Measurements from ENCODE around the gene PTPN7. TPM values are rescaled to one million over a fixed set of nuclear protein-coding genes. Genes with fewer than 3 reads are reported as not detected.
"Not testable (repeated sequence)": the region's sequence is repeated elsewhere in the genome, so short reads cannot be mapped to it uniquely, and the experiment has no call there.

PTPN7 gene
- polyA plus RNA-seq, 4 donors = 1.9 to 8.9 (median 2.8) TPM

DNA sequence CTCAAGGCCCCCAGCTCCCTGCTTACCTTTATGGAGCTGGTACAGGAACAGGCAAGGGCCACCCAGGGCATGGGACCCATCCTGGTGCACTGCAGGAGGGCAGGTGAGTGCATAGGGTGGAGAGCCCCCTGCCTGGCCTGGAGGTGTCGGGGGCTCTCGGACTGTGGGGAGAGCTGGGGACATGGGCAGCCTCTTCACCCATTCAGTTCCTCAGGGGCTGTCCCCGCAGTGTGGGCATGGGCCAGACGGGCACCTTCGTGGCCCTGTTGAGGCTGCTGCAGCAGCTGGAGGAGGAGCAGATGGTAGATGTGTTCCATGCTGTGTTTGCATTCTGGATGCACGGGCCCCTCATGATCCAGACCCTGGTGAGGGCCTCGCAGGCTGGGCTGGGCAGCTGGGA is 25.9 kb upstream of the PTPN7 start:
- no peak for DNase-seq

DNA sequence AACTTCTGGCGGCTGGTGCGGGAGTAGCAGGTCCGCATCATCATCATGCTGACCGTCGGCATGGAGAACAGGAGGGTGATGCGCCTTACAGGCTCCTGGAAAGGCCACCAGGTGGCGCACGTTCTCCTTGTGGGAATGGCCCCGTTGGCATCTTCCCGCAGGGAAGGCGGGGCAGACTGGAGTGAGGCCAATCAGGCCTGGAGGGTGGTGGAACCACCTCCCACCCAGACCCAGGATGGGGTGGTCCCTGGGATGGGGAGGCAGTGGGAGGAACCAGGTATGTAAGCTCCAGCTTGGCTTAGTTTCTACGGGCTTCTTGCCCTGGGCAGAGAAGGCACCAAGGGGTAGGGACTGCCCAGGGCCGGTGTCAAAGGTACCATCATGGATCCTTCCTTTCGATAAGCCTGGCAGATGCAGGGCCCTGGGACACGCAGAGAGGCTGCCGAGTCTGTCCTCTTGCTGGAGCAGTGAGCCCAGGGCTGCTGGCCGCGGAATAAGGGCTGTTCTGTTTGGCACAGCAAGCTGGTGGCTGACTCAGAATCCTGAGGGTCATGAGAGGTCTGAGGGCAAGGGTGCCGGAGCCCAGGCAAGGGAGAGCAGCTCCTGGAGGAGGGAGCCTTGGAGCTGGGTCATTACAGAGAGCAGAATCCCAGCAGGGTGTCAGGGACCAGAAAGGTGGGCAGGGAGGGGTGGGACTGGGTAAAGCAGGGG is 24.5 kb upstream of the PTPN7 start:
- peaks cover 0 to 35% (median 2%) of the 10 kb centered on the region in 3 donors for H3K4me1 ChIP-seq (ENCODE audit: control insufficient read depth in 3 of 3, insufficient read depth in 2 of 3, low read depth in 1 of 3, low read length in 2 of 3)
- no peaks in the 10 kb centered on the region for H3K9me3 ChIP-seq (ENCODE audit: control insufficient read depth in 2 of 2, insufficient read depth in 1 of 2, low read depth in 1 of 2, low read length in 1 of 2)
- H3K27me3 ChIP-seq (ENCODE audit: control insufficient read depth in 3 of 3, insufficient read depth in 3 of 3, low read length in 3 of 3) = peaks cover 0 to 2% (median 0%) of the 10 kb centered on the region in 3 donors
- 6 to 19% (median 19%) methylated on average over 19 of the region's 19 CpGs for WGBS, 3 donors
- FAIRE-seq (no peak), DNase-seq (peak; percentile 86 to 92)
- H3K4me3 ChIP-seq (ENCODE audit: low read depth in 1 of 3, low read length in 3 of 3) = no peak overlapping the region
- H3K36me3 ChIP-seq (ENCODE audit: control insufficient read depth in 3 of 3, insufficient read depth in 2 of 3, low read depth in 1 of 3, low read length in 3 of 3) = no peaks in the 10 kb centered on the region
- H3K27ac ChIP-seq (ENCODE audit: low read depth in 1 of 3, low read length in 2 of 3) = no peak overlapping the region

More for the DNA sequence above, 25.9 kb upstream of the PTPN7 start:
- Histone ChIP-seq H3K27ac (ENCODE audit: low read depth in 1 of 3, low read length in 2 of 3) (peak overlapping the region in 1 of 3 donors; percentile 61), H3K9me3 (ENCODE audit: control insufficient read depth in 2 of 2, insufficient read depth in 1 of 2, low read depth in 1 of 2, low read length in 1 of 2) (no peaks in the 10 kb centered on the region), H3K4me3 (ENCODE audit: low read depth in 1 of 3, low read length in 3 of 3) (no peak overlapping the region), H3K36me3 (ENCODE audit: control insufficient read depth in 3 of 3, insufficient read depth in 2 of 3, low read depth in 1 of 3, low read length in 3 of 3) (no peaks in the 10 kb centered on the region), H3K4me1 (ENCODE audit: control insufficient read depth in 3 of 3, insufficient read depth in 2 of 3, low read depth in 1 of 3, low read length in 2 of 3) (peaks cover 0 to 43% (median 2%) of the 10 kb centered on the region in 3 donors), H3K27me3 (ENCODE audit: control insufficient read depth in 3 of 3, insufficient read depth in 3 of 3, low read length in 3 of 3) (peaks cover 0 to 2% (median 0%) of the 10 kb centered on the region in 3 donors)
- no peak for FAIRE-seq
- 73 to 79% (median 79%) methylated on average over 7 of the region's 7 CpGs for whole genome bisulfite sequencing, 3 donors

DNA sequence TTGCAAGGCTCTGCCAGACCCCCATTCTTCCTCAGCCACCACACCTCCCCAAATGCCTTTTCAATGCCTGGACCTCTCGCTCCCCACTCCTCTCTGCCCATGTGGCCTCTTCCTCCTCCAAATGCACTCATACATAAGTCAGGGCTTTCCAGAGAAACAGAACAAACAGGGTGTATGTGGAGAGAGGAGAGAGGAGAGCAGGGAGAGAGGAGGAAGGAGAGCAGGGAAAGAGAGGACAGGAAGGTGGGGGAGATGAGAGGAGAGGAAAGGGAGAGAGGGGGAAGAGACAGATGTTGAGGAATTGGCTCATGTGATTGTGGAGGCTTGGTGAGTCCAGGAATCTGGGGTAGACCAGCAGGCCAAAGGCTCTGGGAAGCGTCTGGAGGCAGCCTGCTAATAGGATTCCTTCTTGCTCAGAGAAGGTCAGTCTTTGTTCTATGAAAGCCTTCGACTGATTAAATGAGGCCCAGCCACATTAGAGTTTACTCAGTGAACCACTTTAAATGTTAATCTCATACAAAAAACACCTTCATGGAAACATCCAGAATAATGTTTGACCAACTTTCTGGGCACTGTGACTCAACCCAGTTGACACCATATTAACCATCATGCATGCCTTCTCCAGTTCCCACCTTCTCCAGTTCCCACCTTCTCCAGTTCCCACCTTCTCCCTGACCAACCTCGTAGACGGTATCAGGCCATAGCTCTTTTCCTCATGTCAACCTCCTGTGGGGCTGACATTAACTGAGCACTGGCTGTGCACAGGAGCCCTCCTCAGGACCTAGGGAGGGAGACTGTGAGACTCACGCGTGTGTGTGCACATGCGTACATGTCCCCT is 21.9 kb upstream of the PTPN7 start:
- no peak overlapping the region for H3K27ac ChIP-seq (ENCODE audit: low read depth in 1 of 3, low read length in 2 of 3)
- H3K4me3 ChIP-seq (ENCODE audit: low read depth in 1 of 3, low read length in 3 of 3) = no peak overlapping the region
- WGBS, 3 donors = 83 to 93% (median 90%) methylated on average over 8 of the region's 8 CpGs
- no peaks in the 10 kb centered on the region for H3K9me3 ChIP-seq (ENCODE audit: control insufficient read depth in 2 of 2, insufficient read depth in 1 of 2, low read depth in 1 of 2, low read length in 1 of 2)
- peaks cover 0 to 12% (median 0%) of the 10 kb centered on the region in 3 donors for H3K4me1 ChIP-seq (ENCODE audit: control insufficient read depth in 3 of 3, insufficient read depth in 2 of 3, low read depth in 1 of 3, low read length in 2 of 3)
- peaks cover 0 to 4% (median 0%) of the 10 kb centered on the region in 3 donors for H3K27me3 ChIP-seq (ENCODE audit: control insufficient read depth in 3 of 3, insufficient read depth in 3 of 3, low read length in 3 of 3)
- no peak for DNase-seq
- no peak for FAIRE-seq
- H3K36me3 ChIP-seq (ENCODE audit: control insufficient read depth in 3 of 3, insufficient read depth in 2 of 3, low read depth in 1 of 3, low read length in 3 of 3) = no peaks in the 10 kb centered on the region

DNA sequence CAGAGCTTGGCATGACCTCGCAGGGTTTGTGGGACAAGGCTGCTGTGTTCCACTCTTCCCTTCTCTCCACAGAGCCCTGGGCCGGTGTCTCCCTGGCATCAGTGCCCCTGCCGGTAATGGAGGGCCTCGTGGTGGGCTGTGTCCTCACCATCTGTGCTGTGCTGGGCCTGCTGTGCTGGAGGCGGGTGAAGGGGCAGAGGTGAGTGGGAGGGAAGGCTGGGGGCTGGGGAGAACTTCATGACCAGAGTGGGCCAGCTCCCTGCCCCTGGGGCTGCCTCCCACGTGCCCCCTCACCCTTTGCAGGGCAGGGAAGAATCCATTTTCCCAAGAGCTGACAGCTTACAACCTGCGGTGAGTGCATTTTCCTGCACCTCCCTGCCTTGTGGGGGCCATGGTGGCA is 21.2 kb upstream of the PTPN7 start:
- no peak for FAIRE-seq
- H3K4me1 ChIP-seq (ENCODE audit: control insufficient read depth in 3 of 3, insufficient read depth in 2 of 3, low read depth in 1 of 3, low read length in 2 of 3) = peaks cover 0 to 5% (median 0%) of the 10 kb centered on the region in 3 donors
- 80 to 89% (median 84%) methylated on average over 5 to 7 of the region's 7 CpGs for WGBS, 3 donors

DNA sequence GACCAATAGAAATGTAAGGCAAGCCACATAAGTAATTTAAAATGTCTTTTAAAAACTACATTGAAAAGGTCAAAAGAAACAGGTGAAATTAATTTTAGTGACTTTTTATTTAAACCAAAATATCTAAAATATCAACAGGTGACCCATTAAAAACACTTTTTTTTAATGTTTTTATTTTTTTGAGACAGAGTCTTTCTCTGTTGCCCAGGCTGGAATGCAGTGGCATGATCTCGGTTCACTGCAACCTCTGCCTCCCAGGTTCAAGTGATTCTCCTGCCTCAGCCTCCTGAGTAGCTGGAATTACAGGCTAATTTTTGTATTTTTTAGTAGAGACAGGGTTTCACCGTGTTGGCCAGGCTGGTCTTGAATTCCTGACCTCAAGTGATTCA is 20.3 kb upstream of the PTPN7 start:
- not testable (repeated sequence) for DNase-seq; H3K27ac ChIP-seq (ENCODE audit: low read depth in 1 of 3, low read length in 2 of 3); FAIRE-seq; H3K4me1 ChIP-seq (ENCODE audit: control insufficient read depth in 3 of 3, insufficient read depth in 2 of 3, low read depth in 1 of 3, low read length in 2 of 3); H3K9me3 ChIP-seq (ENCODE audit: control insufficient read depth in 2 of 2, insufficient read depth in 1 of 2, low read depth in 1 of 2, low read length in 1 of 2); H3K36me3 ChIP-seq (ENCODE audit: control insufficient read depth in 3 of 3, insufficient read depth in 2 of 3, low read depth in 1 of 3, low read length in 3 of 3); H3K4me3 ChIP-seq (ENCODE audit: low read depth in 1 of 3, low read length in 3 of 3); H3K27me3 ChIP-seq (ENCODE audit: control insufficient read depth in 3 of 3, insufficient read depth in 3 of 3, low read length in 3 of 3)
- WGBS, 3 donors = 62 to 78% (median 75%) methylated on average over 2 of the region's 2 CpGs

More for the DNA sequence above, 21.2 kb upstream of the PTPN7 start:
- DNase-seq = no peak
- Histone ChIP-seq H3K9me3 (ENCODE audit: control insufficient read depth in 2 of 2, insufficient read depth in 1 of 2, low read depth in 1 of 2, low read length in 1 of 2) (no peaks in the 10 kb centered on the region), H3K4me3 (ENCODE audit: low read depth in 1 of 3, low read length in 3 of 3) (no peak overlapping the region), H3K36me3 (ENCODE audit: control insufficient read depth in 3 of 3, insufficient read depth in 2 of 3, low read depth in 1 of 3, low read length in 3 of 3) (no peaks in the 10 kb centered on the region), H3K27me3 (ENCODE audit: control insufficient read depth in 3 of 3, insufficient read depth in 3 of 3, low read length in 3 of 3) (peaks cover 0 to 4% (median 0%) of the 10 kb centered on the region in 3 donors), H3K27ac (ENCODE audit: low read depth in 1 of 3, low read length in 2 of 3) (no peak overlapping the region)

DNA sequence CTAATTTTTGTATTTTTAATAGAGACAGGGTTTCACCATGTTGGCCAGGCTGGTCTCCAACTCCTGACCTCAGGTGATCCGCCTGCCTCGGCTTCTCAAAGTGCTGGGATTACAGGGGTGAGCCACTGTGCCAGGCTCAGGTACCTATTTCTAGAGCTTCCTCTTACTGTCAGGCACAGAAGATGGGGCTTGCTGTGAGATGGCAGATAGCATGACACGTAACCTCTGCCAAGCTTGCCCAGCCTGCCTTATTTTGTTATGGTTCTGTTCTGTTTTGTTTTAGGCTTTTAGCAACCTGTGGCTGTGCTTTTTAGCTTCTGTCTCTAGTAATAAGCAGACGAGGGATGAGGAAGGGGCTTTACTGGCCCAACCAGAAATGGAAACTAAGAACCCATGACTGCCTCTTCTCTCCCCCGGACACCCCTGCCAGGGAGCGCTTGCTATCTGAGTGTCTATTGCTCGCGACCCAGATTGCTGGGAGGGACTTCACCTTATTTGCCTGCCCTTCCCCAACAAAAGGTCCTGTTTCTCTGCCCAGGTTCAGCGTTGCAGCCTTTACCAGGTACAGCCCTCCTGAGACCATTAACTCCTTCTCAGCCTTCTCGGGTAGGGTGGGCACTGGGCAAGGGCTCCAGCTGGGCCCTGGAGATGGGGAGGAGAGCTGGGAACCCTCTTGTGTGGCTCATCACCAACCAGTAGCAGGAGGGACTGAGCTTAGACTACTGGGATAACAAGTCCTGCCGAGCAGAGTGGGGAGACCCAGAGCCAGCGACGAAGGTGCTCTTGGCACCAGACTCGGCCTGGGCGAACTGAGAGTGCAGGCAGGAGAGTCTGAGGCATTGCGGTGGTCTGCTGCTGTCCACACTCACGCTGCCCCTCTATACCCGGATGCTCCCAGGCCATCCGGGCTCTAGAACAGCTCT is 19.7 kb upstream of the PTPN7 start:
- Histone ChIP-seq H3K4me3 (ENCODE audit: low read depth in 1 of 3, low read length in 3 of 3) (no peak overlapping the region), H3K27me3 (ENCODE audit: control insufficient read depth in 3 of 3, insufficient read depth in 3 of 3, low read length in 3 of 3) (peaks cover 0 to 4% (median 0%) of the 10 kb centered on the region in 3 donors), H3K36me3 (ENCODE audit: control insufficient read depth in 3 of 3, insufficient read depth in 2 of 3, low read depth in 1 of 3, low read length in 3 of 3) (no peaks in the 10 kb centered on the region), H3K27ac (ENCODE audit: low read depth in 1 of 3, low read length in 2 of 3) (no peak overlapping the region), H3K4me1 (ENCODE audit: control insufficient read depth in 3 of 3, insufficient read depth in 2 of 3, low read depth in 1 of 3, low read length in 2 of 3) (no peaks in the 10 kb centered on the region), H3K9me3 (ENCODE audit: control insufficient read depth in 2 of 2, insufficient read depth in 1 of 2, low read depth in 1 of 2, low read length in 1 of 2) (no peaks in the 10 kb centered on the region)
- no peak for DNase-seq
- no peak for FAIRE-seq
- 75 to 81% (median 79%) methylated on average over 19 of the region's 19 CpGs for WGBS, 3 donors

DNA sequence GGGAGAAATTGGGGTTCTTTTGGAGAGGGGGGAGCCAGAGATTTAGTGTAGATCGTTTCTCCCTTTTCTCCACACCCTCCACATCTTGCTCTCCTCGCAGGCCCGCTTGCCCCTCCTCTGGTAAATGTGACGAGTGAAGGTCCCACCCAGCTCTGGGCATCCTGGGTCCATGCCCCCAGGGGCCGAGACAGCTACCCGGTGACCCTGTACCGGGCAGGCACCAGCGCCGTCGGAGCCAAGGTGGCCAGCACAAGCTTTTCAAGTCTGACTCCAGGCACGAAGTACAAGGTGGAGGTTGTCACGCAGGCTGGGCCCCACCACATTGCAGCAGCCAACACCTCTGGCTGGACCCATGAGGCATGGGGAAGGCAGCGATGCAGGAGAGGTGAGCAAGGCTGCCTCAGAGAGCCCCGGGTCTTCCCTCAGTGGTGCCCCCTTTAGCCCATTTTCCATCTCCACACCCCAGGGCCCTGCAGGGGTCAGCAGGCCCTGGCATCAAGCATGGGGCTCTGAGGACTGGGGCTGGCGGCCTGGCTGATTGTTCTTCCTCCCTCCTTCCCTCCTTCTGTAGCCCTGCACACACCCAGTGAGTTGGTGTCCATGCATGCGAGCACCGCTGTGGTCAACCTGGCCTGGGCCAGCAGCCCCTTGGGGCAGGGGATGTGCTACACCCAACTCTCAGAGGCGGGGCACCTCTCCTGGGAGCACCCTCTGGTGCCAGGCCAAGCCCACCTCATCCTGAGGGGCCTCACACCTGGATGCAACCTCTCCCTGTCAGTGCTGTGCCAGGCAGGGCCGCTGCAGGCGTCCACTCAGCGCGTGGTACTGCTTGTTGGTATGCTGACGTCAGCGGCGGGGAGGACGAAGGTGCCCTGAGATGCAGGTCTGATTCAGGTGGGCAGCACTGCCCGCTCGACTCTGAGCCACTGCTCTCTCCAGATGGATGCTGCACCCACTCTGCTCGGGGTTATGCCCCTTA is 16.8 kb upstream of the PTPN7 start:
- FAIRE-seq (no peak), DNase-seq (no peak)
- H3K27ac ChIP-seq (ENCODE audit: low read depth in 1 of 3, low read length in 2 of 3) = no peak overlapping the region
- no peak overlapping the region for H3K4me3 ChIP-seq (ENCODE audit: low read depth in 1 of 3, low read length in 3 of 3)
- H3K4me1 ChIP-seq (ENCODE audit: control insufficient read depth in 3 of 3, insufficient read depth in 2 of 3, low read depth in 1 of 3, low read length in 2 of 3) = no peaks in the 10 kb centered on the region
- H3K36me3 ChIP-seq (ENCODE audit: control insufficient read depth in 3 of 3, insufficient read depth in 2 of 3, low read depth in 1 of 3, low read length in 3 of 3) = no peaks in the 10 kb centered on the region
- H3K9me3 ChIP-seq (ENCODE audit: control insufficient read depth in 2 of 2, insufficient read depth in 1 of 2, low read depth in 1 of 2, low read length in 1 of 2) = no peaks in the 10 kb centered on the region
- peaks cover 0 to 2% (median 0%) of the 10 kb centered on the region in 3 donors for H3K27me3 ChIP-seq (ENCODE audit: control insufficient read depth in 3 of 3, insufficient read depth in 3 of 3, low read length in 3 of 3)
- 87 to 91% (median 90%) methylated on average over 27 to 29 of the region's 29 CpGs for WGBS, 3 donors

Measured in small intestine (tissue), 7 donors.